Measurements from ENCODE around the gene RIN3.

DNA sequence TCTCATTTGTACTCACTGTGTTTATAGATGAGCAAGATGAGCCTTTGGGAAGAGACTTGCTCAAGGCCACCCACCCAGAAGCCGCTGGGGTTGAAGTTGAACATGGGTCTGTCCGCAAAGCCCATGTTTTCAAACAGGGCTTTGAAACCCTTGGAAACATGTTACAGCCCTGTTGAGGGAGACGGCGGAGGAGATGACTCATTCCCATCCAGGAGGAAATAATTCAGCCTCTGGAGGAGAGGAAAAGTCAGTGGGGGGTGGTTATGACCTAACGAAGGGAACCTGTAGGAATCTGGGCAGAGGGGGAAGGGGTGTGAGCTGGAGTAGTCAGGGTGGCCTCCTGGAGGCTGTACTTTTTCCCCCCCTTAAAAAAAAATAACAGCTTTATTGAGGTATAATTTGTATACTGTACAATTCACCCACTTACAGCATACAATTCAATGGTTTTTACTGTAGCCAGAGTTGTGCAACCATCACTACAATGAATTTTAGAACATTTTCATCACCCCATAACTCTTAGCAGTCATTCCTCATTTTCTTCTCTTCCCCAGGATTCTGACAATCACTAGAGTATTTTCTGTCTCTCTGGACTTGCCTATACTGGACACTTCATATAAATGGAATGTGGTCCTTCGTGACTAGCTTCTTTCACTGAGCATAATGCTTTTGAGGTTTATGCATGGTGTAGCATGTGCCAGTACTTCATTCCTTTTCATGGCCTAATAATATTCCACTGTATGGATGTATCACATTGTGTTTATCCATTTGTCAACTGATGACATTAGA is 1.9 kb upstream of the RIN3 start:
- TF ChIP-seq, protein P1, sequence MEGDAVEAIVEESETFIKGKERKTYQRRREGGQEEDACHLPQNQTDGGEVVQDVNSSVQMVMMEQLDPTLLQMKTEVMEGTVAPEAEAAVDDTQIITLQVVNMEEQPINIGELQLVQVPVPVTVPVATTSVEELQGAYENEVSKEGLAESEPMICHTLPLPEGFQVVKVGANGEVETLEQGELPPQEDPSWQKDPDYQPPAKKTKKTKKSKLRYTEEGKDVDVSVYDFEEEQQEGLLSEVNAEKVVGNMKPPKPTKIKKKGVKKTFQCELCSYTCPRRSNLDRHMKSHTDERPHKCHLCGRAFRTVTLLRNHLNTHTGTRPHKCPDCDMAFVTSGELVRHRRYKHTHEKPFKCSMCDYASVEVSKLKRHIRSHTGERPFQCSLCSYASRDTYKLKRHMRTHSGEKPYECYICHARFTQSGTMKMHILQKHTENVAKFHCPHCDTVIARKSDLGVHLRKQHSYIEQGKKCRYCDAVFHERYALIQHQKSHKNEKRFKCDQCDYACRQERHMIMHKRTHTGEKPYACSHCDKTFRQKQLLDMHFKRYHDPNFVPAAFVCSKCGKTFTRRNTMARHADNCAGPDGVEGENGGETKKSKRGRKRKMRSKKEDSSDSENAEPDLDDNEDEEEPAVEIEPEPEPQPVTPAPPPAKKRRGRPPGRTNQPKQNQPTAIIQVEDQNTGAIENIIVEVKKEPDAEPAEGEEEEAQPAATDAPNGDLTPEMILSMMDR (IDR thresholded peaks at IDR 0.05): no peak
- no peak for TF ChIP-seq POLR2AphosphoS5 (IDR thresholded peaks at IDR 0.05)

Measured in prostate gland (tissue), 2 donors.